Measurements from ENCODE around the gene OR2J3. TPM values are rescaled to one million over a fixed set of nuclear protein-coding genes. Genes with fewer than 3 reads are reported as not detected.
"Not testable (repeated sequence)": the region's sequence is repeated elsewhere in the genome, so short reads cannot be mapped to it uniquely, and the experiment has no call there.

Gene OR2J3
- total RNA-seq, 1 experiment from 2014 or later: not detected

DNA sequence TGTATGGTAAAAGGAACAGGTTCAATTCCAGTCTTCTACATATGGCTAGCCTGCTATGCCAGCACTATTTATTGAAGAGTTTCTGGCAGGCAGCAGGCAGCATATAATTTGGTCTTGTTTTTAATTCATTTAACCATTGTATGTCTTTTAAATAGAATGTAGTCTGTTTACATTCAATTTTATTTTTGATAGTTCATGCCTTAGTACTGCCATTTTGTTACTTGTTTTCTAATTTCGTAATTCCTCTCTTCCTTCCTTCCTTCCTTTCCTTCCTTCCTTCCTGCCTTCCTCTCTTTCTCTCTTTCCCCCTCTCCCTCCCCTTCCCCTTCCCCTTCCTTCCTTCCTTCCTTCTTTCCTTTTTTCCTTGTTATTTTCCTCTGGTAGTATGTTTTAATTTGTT lies 45.2 kb downstream of the OR2J3 start (continued):
- TF ChIP-seq, protein P1, sequence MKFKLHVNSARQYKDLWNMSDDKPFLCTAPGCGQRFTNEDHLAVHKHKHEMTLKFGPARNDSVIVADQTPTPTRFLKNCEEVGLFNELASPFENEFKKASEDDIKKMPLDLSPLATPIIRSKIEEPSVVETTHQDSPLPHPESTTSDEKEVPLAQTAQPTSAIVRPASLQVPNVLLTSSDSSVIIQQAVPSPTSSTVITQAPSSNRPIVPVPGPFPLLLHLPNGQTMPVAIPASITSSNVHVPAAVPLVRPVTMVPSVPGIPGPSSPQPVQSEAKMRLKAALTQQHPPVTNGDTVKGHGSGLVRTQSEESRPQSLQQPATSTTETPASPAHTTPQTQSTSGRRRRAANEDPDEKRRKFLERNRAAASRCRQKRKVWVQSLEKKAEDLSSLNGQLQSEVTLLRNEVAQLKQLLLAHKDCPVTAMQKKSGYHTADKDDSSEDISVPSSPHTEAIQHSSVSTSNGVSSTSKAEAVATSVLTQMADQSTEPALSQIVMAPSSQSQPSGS (CRISPR knock-in tag; IDR thresholded peaks at IDR 0.05; ENCODE audit: borderline replicate concordance, low read depth): no peak
- TF ChIP-seq ZNF219 (CRISPR knock-in tag; IDR thresholded peaks at IDR 0.05; ENCODE audit: borderline replicate concordance) (no peak), SMAD4 (CRISPR knock-in tag; IDR thresholded peaks at IDR 0.05) (no peak), CREM (CRISPR knock-in tag; IDR thresholded peaks at IDR 0.05) (no peak)
- TF ChIP-seq, protein P2, sequence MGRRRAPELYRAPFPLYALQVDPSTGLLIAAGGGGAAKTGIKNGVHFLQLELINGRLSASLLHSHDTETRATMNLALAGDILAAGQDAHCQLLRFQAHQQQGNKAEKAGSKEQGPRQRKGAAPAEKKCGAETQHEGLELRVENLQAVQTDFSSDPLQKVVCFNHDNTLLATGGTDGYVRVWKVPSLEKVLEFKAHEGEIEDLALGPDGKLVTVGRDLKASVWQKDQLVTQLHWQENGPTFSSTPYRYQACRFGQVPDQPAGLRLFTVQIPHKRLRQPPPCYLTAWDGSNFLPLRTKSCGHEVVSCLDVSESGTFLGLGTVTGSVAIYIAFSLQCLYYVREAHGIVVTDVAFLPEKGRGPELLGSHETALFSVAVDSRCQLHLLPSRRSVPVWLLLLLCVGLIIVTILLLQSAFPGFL (CRISPR knock-in tag; IDR thresholded peaks at IDR 0.05; ENCODE audit: borderline replicate concordance): no peak
- TF ChIP-seq, protein P3, sequence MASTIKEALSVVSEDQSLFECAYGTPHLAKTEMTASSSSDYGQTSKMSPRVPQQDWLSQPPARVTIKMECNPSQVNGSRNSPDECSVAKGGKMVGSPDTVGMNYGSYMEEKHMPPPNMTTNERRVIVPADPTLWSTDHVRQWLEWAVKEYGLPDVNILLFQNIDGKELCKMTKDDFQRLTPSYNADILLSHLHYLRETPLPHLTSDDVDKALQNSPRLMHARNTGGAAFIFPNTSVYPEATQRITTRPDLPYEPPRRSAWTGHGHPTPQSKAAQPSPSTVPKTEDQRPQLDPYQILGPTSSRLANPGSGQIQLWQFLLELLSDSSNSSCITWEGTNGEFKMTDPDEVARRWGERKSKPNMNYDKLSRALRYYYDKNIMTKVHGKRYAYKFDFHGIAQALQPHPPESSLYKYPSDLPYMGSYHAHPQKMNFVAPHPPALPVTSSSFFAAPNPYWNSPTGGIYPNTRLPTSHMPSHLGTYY (CRISPR knock-in tag; IDR thresholded peaks at IDR 0.05): no peak

DNA sequence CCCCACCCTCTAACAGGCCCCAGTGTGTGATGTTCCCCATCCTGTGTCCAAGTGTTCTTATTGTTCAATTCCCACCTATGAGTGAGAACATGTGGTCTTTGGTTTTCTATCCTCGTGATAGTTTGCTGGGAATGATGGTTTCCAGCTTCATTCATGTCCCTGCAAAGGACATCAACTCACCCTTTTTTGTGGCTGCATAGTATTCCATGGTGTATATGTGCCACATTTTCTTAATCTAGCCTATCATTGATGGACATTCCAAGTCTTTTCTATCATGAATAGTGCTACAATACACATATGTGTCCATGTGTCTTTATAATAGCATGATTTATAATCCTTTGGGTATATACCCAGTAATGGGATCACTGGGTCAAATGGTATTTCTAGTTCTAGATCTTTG lies 47.3 kb downstream of the OR2J3 start:
- H3K27ac Mint-ChIP-seq; DNase-seq (ENCODE audit: low spot score); H3K4me3 Mint-ChIP-seq; POLR2A ChIA-PET; H3K27me3 Mint-ChIP-seq (ENCODE audit: low read depth); H3K9me3 Mint-ChIP-seq; H3K36me3 Mint-ChIP-seq; CTCF ChIA-PET; H3K4me1 Mint-ChIP-seq; ATAC-seq: not testable (repeated sequence)

DNA sequence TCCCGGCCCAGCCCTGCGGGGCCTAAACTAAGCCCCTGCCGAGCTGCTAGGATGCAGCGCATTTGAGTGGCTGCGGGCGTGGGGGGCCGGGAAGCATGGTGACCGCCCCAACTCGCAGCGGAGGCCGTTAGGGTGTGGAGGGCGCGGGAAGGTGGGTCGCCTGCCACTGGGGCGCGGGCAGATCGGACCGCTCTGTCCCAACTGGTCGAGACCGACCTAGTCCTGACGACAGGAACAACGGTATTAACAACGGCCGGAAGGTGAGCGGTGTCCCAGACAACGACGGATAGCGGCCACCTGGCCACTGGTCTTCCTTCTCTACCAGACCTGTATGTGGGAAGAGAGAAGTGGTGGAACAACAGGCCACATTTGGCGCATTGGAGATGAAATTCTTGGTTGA lies 52.1 kb downstream of the OR2J3 start:
- H3K4me3 Mint-ChIP-seq; DNase-seq (ENCODE audit: low spot score); ATAC-seq; H3K36me3 Mint-ChIP-seq; H3K27ac Mint-ChIP-seq; CTCF ChIA-PET; H3K4me1 Mint-ChIP-seq; POLR2A ChIA-PET; H3K27me3 Mint-ChIP-seq (ENCODE audit: low read depth): not testable (repeated sequence)
- peaks cover 11% of the 10 kb centered on the region; the same call in 1 of the 2 replicates for H3K9me3 Mint-ChIP-seq

Other genes starting within 250 kb of the OR2J3 start
- 65.8 to 79.8 TPM (median 68.3 TPM) in 3 replicates for gene TRIM27, start 184.1 kb upstream of the OR2J3 start, total RNA-seq (2021)
- gene ZNF311, start 102.7 kb upstream of the OR2J3 start, total RNA-seq (2021): 2.0 to 3.7 TPM (median 3.4 TPM) in 3 replicates
- not detected in 3 replicates for gene OR2W1, start 62.9 kb upstream of the OR2J3 start, total RNA-seq (2021)
- not detected in 3 replicates for gene OR2B3, start 20.7 kb upstream of the OR2J3 start, total RNA-seq (2021)
- gene OR2J1, start 8.6 kb upstream of the OR2J3 start, total RNA-seq (2021): not detected in 3 replicates
- not detected in 3 replicates for gene OR2J2, start 62.8 kb downstream of the OR2J3 start, total RNA-seq (2021)
- gene OR14J1, start 193.6 kb downstream of the OR2J3 start, total RNA-seq (2021): not detected in 3 replicates